NCI-H69 (cell line): ENCODE measurements around the gene TBCE.
"Not testable (repeated sequence)": the region's sequence is repeated elsewhere in the genome, so short reads cannot be mapped to it uniquely, and the experiment has no call there.

Source experiments
- DNase-seq: peaks from one replicate; lab custom pipeline; 2025; lab: John Stamatoyannopoulos, UW

Gene TBCE

GRCh38 chr1:235450886-235451483 lies 83.8 kb downstream of the TBCE start:
- DNase-seq, result no peak

GRCh38 chr1:235454021-235454420 lies 86.8 kb downstream of the TBCE start:
- no peak for DNase-seq

- peak; percentile 22 for DNase-seq
Measured at GRCh38 chr1:235455097-235455496, 87.9 kb downstream of the TBCE start.

GRCh38 chr1:235455823-235456222 lies 88.6 kb downstream of the TBCE start:
- DNase-seq, result peak; percentile 89

GRCh38 chr1:235457856-235458255 lies 90.6 kb downstream of the TBCE start:
- not testable (repeated sequence) for DNase-seq

GRCh38 chr1:235460770-235461169 lies 93.5 kb downstream of the TBCE start:
- DNase-seq, result no peak

GRCh38 chr1:235461954-235462353 lies 94.7 kb downstream of the TBCE start:
- no peak for DNase-seq

- DNase-seq, result not testable (repeated sequence)
Measured at GRCh38 chr1:235462832-235463231, 95.6 kb downstream of the TBCE start.

- DNase-seq, result no peak
Measured at GRCh38 chr1:235465066-235465465, 97.8 kb downstream of the TBCE start.

- no peak for DNase-seq
Measured at GRCh38 chr1:235468004-235468403, 100.8 kb downstream of the TBCE start.

GRCh38 chr1:235468970-235469369 lies 101.7 kb downstream of the TBCE start:
- no peak for DNase-seq

GRCh38 chr1:235469897-235470296 lies 102.7 kb downstream of the TBCE start:
- not testable (repeated sequence) for DNase-seq

GRCh38 chr1:235470741-235471439 lies 103.7 kb downstream of the TBCE start:
- no peak for DNase-seq

GRCh38 chr1:235473806-235474205 lies 106.6 kb downstream of the TBCE start:
- DNase-seq, result peak; percentile 27

GRCh38 chr1:235483090-235483489 lies 115.9 kb downstream of the TBCE start:
- no peak for DNase-seq

GRCh38 chr1:235485558-235485957 lies 118.3 kb downstream of the TBCE start:
- no peak for DNase-seq

GRCh38 chr1:235486321-235486720 lies 119.1 kb downstream of the TBCE start:
- DNase-seq, result no peak

- DNase-seq, result no peak
Measured at GRCh38 chr1:235491644-235492043, 124.4 kb downstream of the TBCE start.

- no peak for DNase-seq
Measured at GRCh38 chr1:235494531-235494930, 127.3 kb downstream of the TBCE start.

GRCh38 chr1:235495030-235495429 lies 127.8 kb downstream of the TBCE start:
- DNase-seq, result no peak

- DNase-seq, result no peak
Measured at GRCh38 chr1:235495551-235495950, 128.3 kb downstream of the TBCE start.

- DNase-seq, result peak; percentile 11
Measured at GRCh38 chr1:235500971-235501540, 133.8 kb downstream of the TBCE start.
